Activated CD8-positive, alpha-beta memory T cell treated with anti-CD3 and anti-CD28 coated beads, Interleukin-2, amount 50 U/mL, for 24 hours (primary cell): ENCODE results near the gene ACSS3.
"Not testable (repeated sequence)": the region's sequence is repeated elsewhere in the genome, so short reads cannot be mapped to it uniquely, and the experiment has no call there.

Source experiments
- DNase-seq: peaks from one replicate; pipeline ENCODE4 v3.0.0-alpha.2; 2020; ENCODE audit errors: extremely low read depth

The ACSS3 gene

DNA sequence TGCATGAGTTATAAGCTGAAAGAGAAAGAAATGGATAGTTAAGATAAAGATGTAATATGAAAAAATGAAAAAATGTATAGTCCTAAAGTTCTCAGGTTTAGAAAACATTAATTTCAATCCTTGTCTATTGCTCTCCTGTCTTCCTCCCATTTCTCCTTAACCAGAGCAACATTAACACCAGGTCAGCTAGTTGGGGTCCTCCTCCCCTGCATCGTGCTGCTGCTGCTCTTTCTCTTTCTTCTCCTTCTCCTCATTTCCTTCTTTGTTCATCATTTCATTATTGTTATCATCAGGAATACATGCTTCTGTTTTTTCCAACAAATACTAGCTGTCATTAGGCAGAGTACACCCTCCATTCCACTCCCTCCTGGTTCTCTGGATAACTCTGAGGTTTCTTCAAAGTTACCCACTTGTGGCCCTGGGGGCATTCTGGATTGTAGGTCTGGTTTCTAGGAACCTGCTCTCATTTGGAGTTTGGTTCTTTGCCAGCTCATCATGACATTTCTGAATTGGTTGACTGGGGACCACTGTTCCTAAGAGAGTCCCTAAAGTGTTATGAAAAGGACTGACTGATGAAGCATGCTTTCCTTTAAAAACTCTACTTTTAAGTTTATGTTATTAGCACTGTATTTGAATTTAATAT, 17.0 kb downstream of the ACSS3 start:
- DNase-seq = no peak

DNA sequence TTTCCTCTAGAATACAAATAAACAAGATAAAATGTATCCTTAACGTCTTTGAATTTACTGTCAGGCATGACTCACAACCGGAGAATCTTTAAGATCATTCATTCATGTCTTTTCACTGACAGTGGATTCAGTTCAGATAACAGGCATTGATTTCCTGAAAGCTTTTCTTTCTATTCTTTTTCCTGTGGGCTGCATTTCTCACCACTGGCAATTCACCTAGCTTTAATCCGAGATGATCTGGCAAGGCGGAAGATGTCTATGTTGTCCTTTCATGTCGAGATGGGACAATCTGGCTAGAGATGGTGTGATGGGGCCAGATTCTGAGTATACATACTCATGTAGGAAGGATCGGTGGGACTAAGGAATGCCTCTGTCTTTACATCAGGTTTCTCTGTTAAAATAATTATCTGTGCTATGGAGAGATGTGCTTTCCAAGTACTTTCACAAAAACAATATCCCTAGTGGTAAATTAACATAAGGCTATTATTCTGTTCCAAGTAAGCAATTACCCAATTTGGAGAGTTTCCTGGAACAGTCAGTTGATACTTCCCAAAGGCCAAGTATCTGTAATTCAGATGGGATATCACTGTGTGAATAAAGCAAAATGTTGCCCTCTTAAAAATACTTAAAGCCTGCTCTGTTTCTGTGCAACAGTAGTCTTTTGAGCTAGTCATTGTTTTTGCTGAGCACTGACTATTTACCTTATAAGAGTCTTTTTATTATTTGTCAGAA, 17.8 kb downstream of the ACSS3 start:
- DNase-seq = no peak

- no peak for DNase-seq
Observed at GRCh38 chr12:81105687-81106086, 27.8 kb downstream of the ACSS3 start.

DNA sequence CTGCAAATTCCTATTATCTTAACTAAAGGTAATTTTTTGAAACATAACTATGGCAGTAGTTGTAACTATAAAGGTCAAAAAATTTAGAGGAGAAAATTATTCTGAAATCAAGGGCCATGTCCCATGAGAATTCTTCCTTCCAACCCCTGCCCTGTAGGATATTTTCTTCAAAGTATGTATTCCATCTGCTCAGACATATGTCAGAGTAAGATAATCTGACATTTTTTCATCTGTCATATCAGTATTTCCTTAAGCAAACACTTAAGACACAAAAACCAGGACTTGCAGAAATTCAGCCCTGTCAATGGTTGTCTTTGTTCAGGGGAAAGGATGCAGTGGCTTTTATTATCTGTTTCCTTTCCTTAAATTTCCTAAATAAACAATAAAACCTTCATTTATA, 36.3 kb downstream of the ACSS3 start:
- no peak for DNase-seq

DNA sequence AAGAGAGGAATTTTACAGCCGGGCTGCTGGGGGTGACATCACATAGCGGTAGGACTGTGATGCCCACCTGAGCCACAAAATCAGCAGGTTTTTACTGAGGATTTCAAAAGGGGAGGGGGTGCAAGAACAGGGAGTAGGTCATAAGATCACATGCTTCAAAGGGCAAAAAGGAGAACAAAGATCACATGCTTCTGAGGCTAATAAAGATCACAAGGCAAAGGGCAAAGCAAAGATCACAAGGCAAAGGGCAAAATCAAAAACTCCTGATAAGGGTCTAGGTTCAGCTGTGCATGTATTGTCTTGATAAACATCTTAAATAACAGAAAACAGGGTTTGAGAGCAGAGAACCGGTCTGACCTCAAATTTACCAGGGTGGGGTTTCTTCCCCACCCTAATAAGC, 41.2 kb downstream of the ACSS3 start:
- not testable (repeated sequence) for DNase-seq

DNA sequence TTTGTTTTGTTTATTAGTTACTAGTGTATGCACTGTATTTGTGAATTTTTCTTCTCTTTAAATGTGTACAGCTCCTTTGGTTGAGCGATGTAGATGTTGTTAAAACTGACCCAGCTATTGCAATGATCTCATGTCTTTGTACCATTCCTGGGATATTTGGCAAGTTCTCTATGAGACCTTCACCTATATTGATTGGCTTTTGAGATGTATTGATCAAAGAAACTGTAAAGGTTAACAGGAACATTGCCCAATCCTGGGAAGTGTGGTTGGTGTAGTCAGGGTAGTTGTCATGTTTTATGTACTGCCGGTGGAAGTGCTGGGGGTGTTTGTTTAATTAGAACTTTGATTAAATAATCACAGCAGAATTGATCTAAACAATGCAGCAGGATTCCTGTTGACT, 43.1 kb downstream of the ACSS3 start:
- DNase-seq = no peak

- no peak for DNase-seq
Observed at GRCh38 chr12:81123611-81124010, 45.7 kb downstream of the ACSS3 start.

DNA sequence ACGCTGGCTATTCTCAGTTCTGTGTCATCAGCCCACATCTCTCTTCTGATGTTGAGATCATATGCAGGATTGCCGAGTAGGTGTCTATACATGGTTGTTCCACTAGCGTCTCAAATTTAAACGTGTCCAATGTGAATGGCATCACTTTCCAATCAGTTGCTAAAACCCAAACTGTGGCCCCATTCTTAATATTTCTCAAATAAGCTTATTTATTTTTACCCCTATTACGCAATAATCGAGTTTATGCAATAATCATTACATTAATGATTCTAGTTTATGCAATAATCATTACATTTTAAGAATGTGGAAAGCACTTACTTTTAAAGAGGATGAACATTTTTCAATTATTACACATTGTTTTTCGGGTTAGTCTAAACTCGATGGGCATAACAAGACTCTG, 47.8 kb downstream of the ACSS3 start:
- DNase-seq = no peak

DNA sequence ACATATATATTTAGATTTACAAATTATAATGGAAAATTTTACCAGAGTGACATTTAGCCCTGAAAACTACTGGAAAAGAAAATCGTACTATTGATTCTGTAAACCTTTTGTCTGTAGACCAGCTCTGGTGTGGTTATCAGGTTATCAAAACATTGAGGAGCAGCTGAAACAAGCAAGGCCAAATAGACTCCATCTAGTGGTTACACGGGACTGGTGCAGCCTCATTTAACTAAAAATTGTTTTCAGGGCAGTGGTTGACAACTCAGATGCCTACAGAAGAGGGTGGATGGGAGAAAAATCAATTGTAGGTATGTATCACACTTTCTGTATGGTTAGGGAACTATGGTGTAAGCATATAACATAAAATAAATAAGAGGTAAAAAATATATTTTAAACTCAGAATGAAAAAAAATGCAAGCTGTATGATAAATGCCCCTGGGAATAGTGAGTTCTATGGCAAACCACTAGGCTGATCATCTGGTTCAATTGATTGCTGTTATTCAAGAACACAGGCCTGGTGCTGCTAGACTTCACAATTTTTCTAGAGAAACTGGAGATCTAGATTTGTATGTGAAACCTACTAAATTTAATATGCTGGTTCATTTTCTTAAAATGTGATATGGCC, 51.2 kb downstream of the ACSS3 start:
- no peak for DNase-seq

- DNase-seq = no peak
Observed at GRCh38 chr12:81136519-81136918, 58.6 kb downstream of the ACSS3 start.

- DNase-seq = no peak
Observed at GRCh38 chr12:81137801-81138200, 59.9 kb downstream of the ACSS3 start.

- no peak for DNase-seq
Observed at GRCh38 chr12:81141217-81141616, 63.3 kb downstream of the ACSS3 start.

GRCh38 chr12:81143057-81143456, 65.2 kb downstream of the ACSS3 start:
- DNase-seq = no peak

- no peak for DNase-seq
Observed at GRCh38 chr12:81146228-81147225, 68.6 kb downstream of the ACSS3 start.

DNA sequence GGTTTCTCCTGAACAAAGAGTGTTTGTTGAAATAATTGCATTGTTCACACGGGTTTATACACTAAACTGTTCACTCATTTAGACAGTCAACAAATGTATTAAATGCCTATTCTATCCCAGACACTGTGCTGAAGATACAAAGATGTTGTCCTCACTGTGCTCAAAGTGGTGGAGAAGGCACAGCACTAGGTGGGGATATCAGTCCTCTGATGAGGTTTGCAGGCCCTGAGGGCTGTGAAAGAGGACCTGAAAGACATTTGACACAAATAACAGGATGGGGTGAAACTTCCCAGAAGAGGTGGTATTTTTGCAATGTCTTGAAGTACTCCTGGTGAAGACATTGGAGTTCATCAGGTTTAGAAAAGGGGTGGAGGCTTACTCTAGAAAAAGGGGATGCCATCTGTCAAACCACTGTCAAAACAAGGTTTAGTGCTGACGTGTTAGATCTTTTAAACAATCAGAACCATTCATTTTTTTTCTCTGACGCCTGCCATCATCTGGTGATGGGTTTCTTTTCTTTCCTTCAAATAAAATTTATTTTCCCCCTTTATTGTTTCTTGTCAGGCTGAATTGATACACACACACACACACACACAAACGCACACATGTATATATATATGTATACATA, 69.5 kb downstream of the ACSS3 start:
- no peak for DNase-seq

DNA sequence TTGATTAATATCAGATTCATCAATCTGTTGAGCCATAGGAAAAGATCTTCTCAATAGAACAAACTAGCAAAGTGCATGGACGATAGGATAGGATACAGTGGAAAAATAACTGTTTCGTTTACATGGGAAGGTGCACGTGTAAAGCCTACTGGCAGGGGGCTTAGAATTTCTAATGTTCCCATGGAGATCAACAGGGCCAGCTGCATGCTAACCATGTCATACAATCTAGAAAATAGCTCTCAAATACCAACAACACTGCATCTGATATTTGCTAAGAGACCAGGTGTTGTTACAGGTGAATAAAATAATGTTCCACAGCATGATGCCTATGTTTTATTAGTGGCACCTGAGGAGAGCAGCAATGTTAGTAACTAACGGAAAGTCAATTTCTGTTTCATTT, 72.5 kb downstream of the ACSS3 start:
- no peak for DNase-seq

DNA sequence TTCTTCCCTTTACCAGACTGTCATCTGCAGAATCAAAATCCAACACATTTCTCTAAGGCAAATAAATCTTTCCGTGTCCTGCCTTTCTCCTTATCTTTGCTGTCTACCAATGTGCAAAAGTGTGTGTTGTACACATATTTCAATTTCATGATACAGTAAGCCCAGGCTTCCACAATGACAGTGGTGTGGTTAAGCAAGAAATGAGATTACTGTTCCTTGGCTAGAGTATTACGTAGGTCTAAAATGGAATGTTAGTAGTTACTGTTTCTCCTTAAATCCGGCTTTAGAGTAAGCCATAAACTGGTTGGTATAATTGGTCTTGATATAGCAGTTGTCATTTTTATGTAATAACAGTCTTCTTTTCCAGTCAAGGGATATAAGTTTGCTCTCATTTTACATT, 82.0 kb downstream of the ACSS3 start:
- no peak for DNase-seq

GRCh38 chr12:81161680-81162079, 83.8 kb downstream of the ACSS3 start:
- no peak for DNase-seq

- DNase-seq = no peak
Observed at GRCh38 chr12:81162391-81163136, 84.7 kb downstream of the ACSS3 start.

- DNase-seq = no peak
Observed at GRCh38 chr12:81164827-81165226, 86.9 kb downstream of the ACSS3 start.

GRCh38 chr12:81166790-81167189, 88.9 kb downstream of the ACSS3 start:
- no peak for DNase-seq
